ENCODE measurements around the gene IAPP. TPM values are rescaled to one million over a fixed set of nuclear protein-coding genes. Genes with fewer than 3 reads are reported as not detected.

IAPP gene
- total RNA-seq: not detected
- polyA plus RNA-seq: under 1 TPM in 1 of 3 donors, not detected in 2; 0.07 TPM
- long read RNA-seq, donor 1: 0 reads
- long read RNA-seq, donor 2: 0 reads

- H3K27ac ChIP-seq: no peak within 1 kb of the TSS
- no peak for TF ChIP-seq CTCF (IDR thresholded peaks at IDR 0.05)
- no peak within 1 kb of the TSS for H3K4me3 ChIP-seq
- no peaks in the 10 kb centered on the region for H3K36me3 ChIP-seq (ENCODE audit: insufficient read depth in 1 of 2, low read depth in 1 of 2)
- WGBS, 3 donors: 89% methylated on average over 2 of the region's 2 CpGs
- ATAC-seq (no peak), DNase-seq (no peak)
- intact Hi-C loops (cut with DNase I): no loop called here
- no peaks in the 10 kb centered on the region for H3K9me3 ChIP-seq
- H3K4me1 ChIP-seq: no peaks in the 10 kb centered on the region
- H3K27me3 ChIP-seq (ENCODE audit: insufficient read depth in 3 of 3, low read length in 2 of 3): no peaks in the 10 kb centered on the region
Measured at GRCh38 chr12:21372602-21373001, at the start of gene IAPP. Gene IAPP (plus strand): TSS chr12:21372902. CDS start chr12:21373352, 450 bp downstream.

- intact Hi-C loops (cut with DNase I): no loop called here
- ATAC-seq: no peak
- Histone ChIP-seq H3K27ac (no peak overlapping the region), H3K27me3 (ENCODE audit: insufficient read depth in 3 of 3, low read length in 2 of 3) (peaks cover 0 to 2% (median 0%) of the 10 kb centered on the region in 3 donors), H3K4me3 (no peak overlapping the region), H3K9me3 (no peaks in the 10 kb centered on the region), H3K4me1 (no peaks in the 10 kb centered on the region), H3K36me3 (ENCODE audit: insufficient read depth in 1 of 2, low read depth in 1 of 2) (no peaks in the 10 kb centered on the region)
- no peak for TF ChIP-seq CTCF (IDR thresholded peaks at IDR 0.05)
- DNase-seq: no peak
- WGBS, 3 donors: 28 to 37% (median 31%) methylated on average over 2 of the region's 2 CpGs
Measured at GRCh38 chr12:21323736-21324135, 49.0 kb upstream of the IAPP start.

- intact Hi-C loops (cut with DNase I): no loop called here
Measured at GRCh38 chr12:21324551-21324950, 48.2 kb upstream of the IAPP start.

GRCh38 chr12:21328578-21328977, 44.1 kb upstream of the IAPP start:
- Histone ChIP-seq H3K36me3 (ENCODE audit: insufficient read depth in 1 of 2, low read depth in 1 of 2) (no peaks in the 10 kb centered on the region), H3K27ac (no peak overlapping the region), H3K27me3 (ENCODE audit: insufficient read depth in 3 of 3, low read length in 2 of 3) (no peaks in the 10 kb centered on the region), H3K4me1 (no peaks in the 10 kb centered on the region), H3K4me3 (no peak overlapping the region), H3K9me3 (no peaks in the 10 kb centered on the region)
- DNase-seq (no peak), ATAC-seq (no peak)
- TF ChIP-seq CTCF (IDR thresholded peaks at IDR 0.05): no peak
- intact Hi-C loops (cut with DNase I): no loop called here

More at GRCh38 chr12:21324551-21324950, 48.2 kb upstream of the IAPP start:
- Histone ChIP-seq H3K27me3 (ENCODE audit: insufficient read depth in 3 of 3, low read length in 2 of 3) (no peaks in the 10 kb centered on the region), H3K36me3 (ENCODE audit: insufficient read depth in 1 of 2, low read depth in 1 of 2) (no peaks in the 10 kb centered on the region), H3K27ac (no peak overlapping the region), H3K9me3 (no peaks in the 10 kb centered on the region), H3K4me3 (no peak overlapping the region), H3K4me1 (no peaks in the 10 kb centered on the region)
- no peak for DNase-seq
- no peak for ATAC-seq
- no peak for TF ChIP-seq CTCF (IDR thresholded peaks at IDR 0.05)
- WGBS, 3 donors: 21 to 31% (median 23%) methylated on average over 1 of the region's 1 CpG

GRCh38 chr12:21330682-21331253, 41.9 kb upstream of the IAPP start:
- intact Hi-C loops (cut with DNase I): no loop called here
- H3K27me3 ChIP-seq (ENCODE audit: insufficient read depth in 3 of 3, low read length in 2 of 3): no peaks in the 10 kb centered on the region
- H3K9me3 ChIP-seq: no peaks in the 10 kb centered on the region
- no peak overlapping the region for H3K4me3 ChIP-seq
- 68 to 75% (median 69%) methylated on average over 1 of the region's 1 CpG for WGBS, 3 donors
- TF ChIP-seq CTCF (IDR thresholded peaks at IDR 0.05): no peak
- no peak for DNase-seq
- H3K27ac ChIP-seq: no peak overlapping the region
- no peak for ATAC-seq
- H3K36me3 ChIP-seq (ENCODE audit: insufficient read depth in 1 of 2, low read depth in 1 of 2): no peaks in the 10 kb centered on the region
- no peaks in the 10 kb centered on the region for H3K4me1 ChIP-seq
